ENCODE results near the gene IGFBP6.

Gene IGFBP6, protein sequence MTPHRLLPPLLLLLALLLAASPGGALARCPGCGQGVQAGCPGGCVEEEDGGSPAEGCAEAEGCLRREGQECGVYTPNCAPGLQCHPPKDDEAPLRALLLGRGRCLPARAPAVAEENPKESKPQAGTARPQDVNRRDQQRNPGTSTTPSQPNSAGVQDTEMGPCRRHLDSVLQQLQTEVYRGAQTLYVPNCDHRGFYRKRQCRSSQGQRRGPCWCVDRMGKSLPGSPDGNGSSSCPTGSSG

DNA sequence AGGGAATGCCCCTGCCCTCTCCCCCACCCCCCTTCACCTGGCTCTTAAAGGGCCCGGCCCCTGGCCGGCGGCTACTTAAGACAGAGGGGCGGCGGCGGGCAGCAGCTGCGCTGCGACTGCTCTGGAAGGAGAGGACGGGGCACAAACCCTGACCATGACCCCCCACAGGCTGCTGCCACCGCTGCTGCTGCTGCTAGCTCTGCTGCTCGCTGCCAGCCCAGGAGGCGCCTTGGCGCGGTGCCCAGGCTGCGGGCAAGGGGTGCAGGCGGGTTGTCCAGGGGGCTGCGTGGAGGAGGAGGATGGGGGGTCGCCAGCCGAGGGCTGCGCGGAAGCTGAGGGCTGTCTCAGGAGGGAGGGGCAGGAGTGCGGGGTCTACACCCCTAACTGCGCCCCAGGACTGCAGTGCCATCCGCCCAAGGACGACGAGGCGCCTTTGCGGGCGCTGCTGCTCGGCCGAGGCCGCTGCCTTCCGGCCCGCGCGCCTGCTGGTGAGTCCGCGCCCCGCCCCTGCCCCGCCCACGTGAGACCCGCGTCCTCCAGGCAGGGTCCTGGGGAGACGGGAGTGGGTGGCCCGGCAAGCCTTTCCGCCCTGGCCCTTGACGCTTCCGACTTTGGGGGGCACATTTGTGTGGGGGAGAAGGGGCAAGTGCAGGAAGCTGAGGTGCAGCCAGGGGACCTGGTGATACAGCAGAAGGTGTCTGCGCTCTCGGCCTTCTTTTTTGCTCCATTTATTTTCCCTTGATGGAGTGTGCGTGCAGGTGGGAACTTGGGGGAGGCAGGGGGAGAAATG, at the start of gene IGFBP6:
TSS of gene IGFBP6 (plus strand) at position 104 of the 790 bp plus-strand sequence. CDS start at position 155, 51 bp downstream.
- DNase-seq (ENCODE audit: low spot score in 2 of 2) (peak; percentile 58 to 83), ATAC-seq (peak; percentile 75)
- Mint-ChIP-seq H3K4me3 (peak within 1 kb of the TSS; percentile 84), H3K27ac (peak within 1 kb of the TSS; percentile 90), H3K9me3 (no peaks in the 10 kb centered on the region), H3K4me1 (peaks cover 44% of the 10 kb centered on the region), H3K36me3 (peaks cover 9% of the 10 kb centered on the region)

DNA sequence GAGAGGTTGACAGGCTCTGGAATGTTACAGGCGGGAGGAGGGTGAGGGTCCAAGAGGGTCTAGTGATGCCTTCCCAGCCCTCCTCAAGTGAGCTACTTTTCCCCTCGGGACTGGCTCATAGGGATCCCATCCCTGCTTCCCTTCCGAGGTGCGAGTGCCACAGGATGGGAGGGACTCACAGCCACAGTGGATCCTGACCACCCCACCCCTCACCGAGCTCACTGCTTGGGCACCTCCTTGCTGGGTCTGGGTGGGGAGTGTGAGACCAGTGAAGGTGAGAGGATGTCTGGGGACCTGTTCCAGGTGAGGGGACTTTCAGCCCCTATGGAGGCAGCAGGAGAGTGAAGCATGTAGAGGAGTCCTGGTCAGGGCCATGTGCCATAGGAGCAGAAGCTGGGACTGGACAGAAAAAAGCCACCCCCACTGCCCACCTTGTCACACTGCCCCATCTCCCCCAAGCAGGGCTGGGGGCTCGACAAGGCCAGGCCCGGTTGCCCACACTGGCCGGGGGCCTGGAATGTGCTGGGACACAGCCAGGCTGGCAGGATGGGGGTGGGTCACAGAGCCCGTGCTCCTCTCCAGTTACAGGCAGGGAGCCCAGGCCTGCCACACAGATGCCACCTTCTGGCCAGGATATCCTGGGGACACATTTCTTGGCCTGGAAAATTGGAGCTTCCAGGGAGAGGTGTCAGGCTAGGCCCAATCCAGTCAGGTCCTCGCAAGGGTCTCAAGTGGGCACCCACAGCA, 49.3 kb upstream of the IGFBP6 start:
- peaks cover 57% of the 10 kb centered on the region for H3K4me1 Mint-ChIP-seq
- peak overlapping the region; percentile 61 for H3K27ac Mint-ChIP-seq
- H3K36me3 Mint-ChIP-seq, result peaks cover 13% of the 10 kb centered on the region
- DNase-seq (ENCODE audit: low spot score in 2 of 2), result peak in 1 of 2 donors; percentile 52
- peak overlapping the region; percentile 87 for H3K4me3 Mint-ChIP-seq
- no peak for ATAC-seq
- H3K9me3 Mint-ChIP-seq, result no peaks in the 10 kb centered on the region

DNA sequence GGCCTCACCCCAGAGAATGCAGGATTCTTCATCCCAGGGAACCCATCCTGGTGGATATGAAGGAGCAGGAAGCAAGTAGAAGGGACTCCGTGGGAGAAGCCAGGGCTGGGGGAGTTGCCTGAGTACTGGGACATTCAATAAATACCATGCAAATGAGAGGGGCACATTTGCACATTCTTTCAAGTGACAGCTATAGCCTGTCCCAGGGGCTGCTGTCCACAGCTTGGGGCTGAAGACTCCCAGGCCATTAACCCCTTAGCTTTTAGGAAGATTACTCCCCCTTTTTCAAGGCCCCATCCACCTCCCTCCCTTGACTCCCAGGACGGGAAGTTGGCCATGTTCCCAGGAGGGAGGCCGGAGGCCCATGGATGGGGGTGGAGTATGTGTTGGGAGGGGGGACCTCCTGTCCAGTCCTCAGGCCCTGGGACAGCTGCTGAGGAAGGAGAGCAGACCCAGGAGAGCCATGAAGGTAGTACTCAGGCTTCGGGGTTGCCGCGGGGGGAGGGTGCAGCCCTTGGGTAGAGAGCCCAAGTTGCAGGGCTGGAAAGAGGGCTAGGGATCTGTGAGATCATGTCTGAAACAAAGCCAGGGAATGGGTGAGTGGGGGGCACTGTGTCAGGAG, 48.6 kb upstream of the IGFBP6 start:
- DNase-seq (ENCODE audit: low spot score in 2 of 2) (peak in 1 of 2 donors; percentile 55), ATAC-seq (no peak)
- no peaks in the 10 kb centered on the region for H3K9me3 Mint-ChIP-seq
- H3K36me3 Mint-ChIP-seq, result peaks cover 13% of the 10 kb centered on the region
- no peak overlapping the region for H3K4me3 Mint-ChIP-seq
- peaks cover 62% of the 10 kb centered on the region for H3K4me1 Mint-ChIP-seq
- H3K27ac Mint-ChIP-seq, result peak overlapping the region; percentile 26

GRCh38 chr12:53049571-53050318, 47.7 kb upstream of the IGFBP6 start, which contains the start of gene TNS2:
Gene TNS2 (plus strand): TSS chr12:53050065. CDS start chr12:53050186, 121 bp downstream.
- peaks cover 19% of the 10 kb centered on the region for H3K36me3 Mint-ChIP-seq
- no peak within 1 kb of the TSS for H3K4me3 Mint-ChIP-seq
- peak within 1 kb of the TSS; percentile 26 for H3K27ac Mint-ChIP-seq
- ATAC-seq (no peak), DNase-seq (ENCODE audit: low spot score in 2 of 2) (no peak)
- H3K9me3 Mint-ChIP-seq, result no peaks in the 10 kb centered on the region
- H3K4me1 Mint-ChIP-seq, result peaks cover 63% of the 10 kb centered on the region

GRCh38 chr12:53050426-53051057, 46.9 kb upstream of the IGFBP6 start:
- H3K36me3 Mint-ChIP-seq, result peaks cover 18% of the 10 kb centered on the region
- H3K4me1 Mint-ChIP-seq, result peaks cover 60% of the 10 kb centered on the region
- H3K4me3 Mint-ChIP-seq, result no peak overlapping the region
- ATAC-seq (no peak), DNase-seq (ENCODE audit: low spot score in 2 of 2) (no peak)
- H3K9me3 Mint-ChIP-seq, result no peaks in the 10 kb centered on the region
- no peak overlapping the region for H3K27ac Mint-ChIP-seq

GRCh38 chr12:53051058-53051880, 46.2 kb upstream of the IGFBP6 start:
- no peak overlapping the region for H3K4me3 Mint-ChIP-seq
- H3K4me1 Mint-ChIP-seq, result peaks cover 55% of the 10 kb centered on the region

GRCh38 chr12:53051881-53052412, 45.5 kb upstream of the IGFBP6 start:
- ATAC-seq (no peak), DNase-seq (ENCODE audit: low spot score in 2 of 2) (no peak)
- peaks cover 12% of the 10 kb centered on the region for H3K36me3 Mint-ChIP-seq
- H3K4me3 Mint-ChIP-seq, result no peak overlapping the region
- peaks cover 48% of the 10 kb centered on the region for H3K4me1 Mint-ChIP-seq
- no peaks in the 10 kb centered on the region for H3K9me3 Mint-ChIP-seq
- no peak overlapping the region for H3K27ac Mint-ChIP-seq

More at GRCh38 chr12:53051058-53051880, 46.2 kb upstream of the IGFBP6 start:
- ATAC-seq (no peak), DNase-seq (ENCODE audit: low spot score in 2 of 2) (no peak)
- H3K9me3 Mint-ChIP-seq, result no peaks in the 10 kb centered on the region
- H3K27ac Mint-ChIP-seq, result no peak overlapping the region
- peaks cover 12% of the 10 kb centered on the region for H3K36me3 Mint-ChIP-seq

- ATAC-seq (no peak), DNase-seq (ENCODE audit: low spot score in 2 of 2) (no peak)
- H3K4me3 Mint-ChIP-seq, result no peak overlapping the region
- peaks cover 10% of the 10 kb centered on the region for H3K36me3 Mint-ChIP-seq
- H3K27ac Mint-ChIP-seq, result no peak overlapping the region
- peaks cover 47% of the 10 kb centered on the region for H3K4me1 Mint-ChIP-seq
- H3K9me3 Mint-ChIP-seq, result no peaks in the 10 kb centered on the region
Measured at GRCh38 chr12:53052419-53053217, 44.8 kb upstream of the IGFBP6 start.

- Mint-ChIP-seq H3K4me3 (peak overlapping the region; percentile 89), H3K36me3 (peaks cover 6% of the 10 kb centered on the region), H3K9me3 (no peaks in the 10 kb centered on the region), H3K4me1 (peaks cover 41% of the 10 kb centered on the region), H3K27ac (peak overlapping the region; percentile 90)
- peak; percentile 4 for ATAC-seq
- peak in 1 of 2 donors; percentile 70 for DNase-seq (ENCODE audit: low spot score in 2 of 2)
Measured at GRCh38 chr12:53053218-53054111, 44.0 kb upstream of the IGFBP6 start.

GRCh38 chr12:53054112-53054878, 43.2 kb upstream of the IGFBP6 start:
- peak overlapping the region; percentile 90 for H3K27ac Mint-ChIP-seq
- DNase-seq (ENCODE audit: low spot score in 2 of 2) (peak; percentile 85 to 96), ATAC-seq (peak; percentile 92)
- no peaks in the 10 kb centered on the region for H3K9me3 Mint-ChIP-seq
- peaks cover 33% of the 10 kb centered on the region for H3K4me1 Mint-ChIP-seq
- peak overlapping the region; percentile 89 for H3K4me3 Mint-ChIP-seq
- H3K36me3 Mint-ChIP-seq, result peaks cover 6% of the 10 kb centered on the region
